ENCODE measurements around the gene LRFN5. TPM values are rescaled to one million over a fixed set of nuclear protein-coding genes. Genes with fewer than 3 reads are reported as not detected.

LRFN5 gene
- 1.2 and 7.4 TPM in 2 replicates for total RNA-seq

GRCh38 chr14:41606532-41607303 is at the start of gene LRFN5:
LRFN5 (plus strand) TSS chr14:41606876.

All from aortic smooth muscle cell (primary cell).